Psoas muscle (tissue), 8 donors: ENCODE measurements around the gene POGZ. TPM values are rescaled to one million over a fixed set of nuclear protein-coding genes. Genes with fewer than 3 reads are reported as not detected.

Experiments
- ATAC-seq, 4 donors: fragments of 200-7000 bp; cut with Tn5 transposase; one replicate each; pipeline ENCODE4 v1.9.1; 2020; ENCODE audit warnings: moderate library complexity in 3 of 4, mild to moderate bottlenecking in 2 of 4
- DNase-seq, 2 donors: peaks; one replicate each; pipeline ENCODE4 v3.0.0-alpha.2; 2020
- H3K27ac ChIP-seq: fragments of 200-600 bp; one replicate; pipeline ENCODE4 v1.8.0; 2022
- H3K27me3 ChIP-seq, 3 donors: fragments of 200-600 bp in 1 of 3; one replicate each; pipeline versions ENCODE4 v1.6.1 to v1.8.0; 2013 to 2022; ENCODE audit warnings: low read length in 2 of 3, mild to moderate bottlenecking in 2 of 3, moderate library complexity in 1 of 3; ENCODE audit not compliant: insufficient read depth in 3 of 3
- H3K36me3 ChIP-seq, 2 donors: fragments of 200-600 bp in 1 of 2; one replicate each; pipeline versions ENCODE4 v1.6.1 to v1.8.0; 2013 to 2022; ENCODE audit warnings: low read depth in 1 of 2, mild to moderate bottlenecking in 1 of 2, moderate library complexity in 1 of 2; ENCODE audit not compliant: insufficient read depth in 1 of 2
- H3K4me1 ChIP-seq: fragments of 200-600 bp; one replicate; pipeline ENCODE4 v1.8.0; 2022
- H3K4me3 ChIP-seq: fragments of 200-600 bp; one replicate; pipeline ENCODE4 v1.8.0; 2022; ENCODE audit warnings: mild to moderate bottlenecking
- H3K9me3 ChIP-seq: fragments of 200-600 bp; one replicate; pipeline ENCODE4 v1.8.0; 2022
- WGBS, 3 donors: extraction: QIAGEN DNeasy Blood & Tissue Kit; methylation state at CpG; one replicate each; pipeline versions ENCODE4 v1.1.6 to v1.1.7; 2013; 5-methylcytosine and 5-hydroxymethylcytosine counted together
- intact Hi-C, 2 donors: fragments of 100-400 bp; cut with DNase I; formaldehyde crosslinking; loops; one replicate each; pipeline versions ENCODE4 v1.11.0 to v1.14.2; 2022
- polyA plus RNA-seq, 3 donors: library from polyadenylated mRNA; stranded (reverse); fragments of 200-250 nt; gene quantifications; one replicate each; pipeline ENCODE4 v1.2.3, GENCODE V29; 2013
- total RNA-seq, 4 donors: library from RNA; stranded (reverse); fragmentation: NEBNext Ultra II Directional in 2 of 4; extraction: Animal tissue kit (Norgen Biotek cat#: 25700) in 2 of 4; gene quantifications; one replicate each; pipeline versions ENCODE4 v1.2.1 to v1.2.4, GENCODE V29; 2021 to 2023
- TF ChIP-seq, protein P1 (sequence below): fragments of 200-600 bp; IDR thresholded peaks from one replicate; pipeline ENCODE4 v1.8.0; 2022; ENCODE audit warnings: antibody characterized with exemption
- donor health status: healthy with polysubstance abuse.
- donor health status: DM: no; HTN: no; CAD: no; lungs with moderate emphysema.
- donor health status: Bipolar disorder and iron deficiency.
- donor health status: healthy.
- donor health status: DM: yes; HTN: yes; CAD: no.
- donor health status: DM: no; HTN: no; CAD: no.
- donor health status: DM: no; HTN: no; CAD: no.
- donor health status: DM: yes; HTN: yes; CAD: no.

The POGZ gene
- total and polyA plus RNA-seq, 7 donors = 6.7 to 45.1 (median 26.5) TPM

DNA sequence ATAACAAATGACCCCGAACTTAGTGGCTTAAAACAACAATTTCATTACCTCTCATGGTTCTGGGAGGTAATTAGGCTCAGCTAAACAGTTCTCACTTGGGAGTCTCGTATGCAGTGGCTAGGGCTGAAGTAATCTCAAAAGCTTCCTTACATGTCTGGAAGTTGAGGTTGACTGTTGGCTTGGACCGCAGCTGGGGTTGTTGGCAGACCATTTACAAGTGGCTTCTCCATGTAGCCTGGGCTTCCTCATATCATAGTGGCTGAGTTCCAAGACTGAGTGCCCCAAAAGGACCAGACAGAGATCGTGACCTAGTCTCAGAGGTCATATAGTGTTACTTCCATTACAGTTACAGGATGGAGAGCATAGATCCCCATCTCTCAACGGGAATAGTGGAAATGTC is 2.4 kb upstream of the POGZ start:
- H3K27me3 ChIP-seq = no peaks in the 10 kb centered on the region
- 56 to 59% (median 59%) methylated on average over 5 of the region's 5 CpGs for WGBS, 3 donors
- no peak overlapping the region for H3K27ac ChIP-seq
- H3K9me3 ChIP-seq = no peaks in the 10 kb centered on the region
- ATAC-seq (no peak), DNase-seq (no peak)
- H3K4me1 ChIP-seq = peaks cover 6% of the 10 kb centered on the region
- no peaks in the 10 kb centered on the region for H3K36me3 ChIP-seq
- TF ChIP-seq, protein P1, sequence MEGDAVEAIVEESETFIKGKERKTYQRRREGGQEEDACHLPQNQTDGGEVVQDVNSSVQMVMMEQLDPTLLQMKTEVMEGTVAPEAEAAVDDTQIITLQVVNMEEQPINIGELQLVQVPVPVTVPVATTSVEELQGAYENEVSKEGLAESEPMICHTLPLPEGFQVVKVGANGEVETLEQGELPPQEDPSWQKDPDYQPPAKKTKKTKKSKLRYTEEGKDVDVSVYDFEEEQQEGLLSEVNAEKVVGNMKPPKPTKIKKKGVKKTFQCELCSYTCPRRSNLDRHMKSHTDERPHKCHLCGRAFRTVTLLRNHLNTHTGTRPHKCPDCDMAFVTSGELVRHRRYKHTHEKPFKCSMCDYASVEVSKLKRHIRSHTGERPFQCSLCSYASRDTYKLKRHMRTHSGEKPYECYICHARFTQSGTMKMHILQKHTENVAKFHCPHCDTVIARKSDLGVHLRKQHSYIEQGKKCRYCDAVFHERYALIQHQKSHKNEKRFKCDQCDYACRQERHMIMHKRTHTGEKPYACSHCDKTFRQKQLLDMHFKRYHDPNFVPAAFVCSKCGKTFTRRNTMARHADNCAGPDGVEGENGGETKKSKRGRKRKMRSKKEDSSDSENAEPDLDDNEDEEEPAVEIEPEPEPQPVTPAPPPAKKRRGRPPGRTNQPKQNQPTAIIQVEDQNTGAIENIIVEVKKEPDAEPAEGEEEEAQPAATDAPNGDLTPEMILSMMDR = no peak
- no peak overlapping the region for H3K4me3 ChIP-seq
- intact Hi-C loops = loop anchor here in 1 of 2 donors (10.0 kb wide), 1 partner anchor 373 kb away; the partner anchor contains the start of genes C2CD4D and RORC

GRCh38 chr1:151458802-151459330 is 428 bp downstream of the POGZ start:
- Histone ChIP-seq H3K36me3 (peaks cover 0 to 3% of the 10 kb centered on the region in 2 donors), H3K4me3 (peak overlapping the region; percentile 79), H3K4me1 (peaks cover 15% of the 10 kb centered on the region), H3K9me3 (no peaks in the 10 kb centered on the region), H3K27ac (peak overlapping the region; percentile 93), H3K27me3 (no peaks in the 10 kb centered on the region)
- peak; percentile 76 to 80 (median 78) for ATAC-seq
- TF ChIP-seq, protein P1 = no peak
- DNase-seq = peak; percentile 74 to 86
- 0% methylated on average over 24 to 75 of the region's 77 CpGs for WGBS, 3 donors
- intact Hi-C loops = loop anchor here (1.0 to 2.0 kb wide), 2 partner anchors 14 to 16 kb away; no protein-coding TSS in a partner anchor

DNA sequence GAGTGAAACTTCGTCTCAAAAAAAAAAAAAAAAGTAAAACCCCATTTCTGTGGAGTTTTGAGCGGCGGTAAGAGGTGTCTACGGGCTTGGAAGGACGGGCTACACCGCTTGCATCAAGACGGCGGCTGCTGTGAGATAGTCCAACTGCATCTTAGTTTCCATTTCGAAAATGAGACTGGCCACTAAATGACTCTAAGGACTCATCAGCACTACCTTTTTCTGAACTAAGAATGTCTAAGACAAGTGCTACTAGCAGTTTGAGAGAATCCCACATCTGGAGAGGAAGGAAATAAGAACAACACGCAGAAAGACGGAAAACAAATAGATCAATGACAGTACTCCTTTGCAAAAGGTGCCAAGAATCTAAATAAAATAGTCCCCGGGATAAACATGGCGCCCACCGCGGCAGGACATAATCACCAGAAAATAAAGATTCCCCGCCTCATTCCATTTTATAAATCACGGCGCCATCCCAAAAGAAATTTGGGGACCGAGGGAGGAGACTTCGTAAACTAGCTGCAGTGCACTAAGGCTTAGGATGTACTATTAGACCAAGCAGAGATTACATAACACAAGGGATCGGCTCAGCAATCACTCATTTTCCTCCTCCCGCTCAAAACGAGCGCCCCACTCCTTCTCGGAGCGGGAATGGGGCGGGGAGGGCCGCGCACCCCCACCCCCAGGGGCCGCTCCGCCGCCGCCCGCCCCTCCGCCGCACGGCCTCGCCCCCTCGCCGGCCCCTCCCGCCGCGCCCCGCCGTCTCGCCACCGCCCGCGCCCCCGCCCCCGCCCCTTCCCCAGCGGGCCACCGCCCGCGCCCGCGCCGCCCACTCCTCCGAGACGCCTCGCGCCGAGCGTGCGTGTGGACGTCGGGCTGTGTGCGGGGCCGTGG is 1.1 kb downstream of the POGZ start:
- TF ChIP-seq, protein P1 = no peak
- Histone ChIP-seq H3K27me3 (no peaks in the 10 kb centered on the region), H3K9me3 (no peaks in the 10 kb centered on the region), H3K4me3 (peak overlapping the region; percentile 84), H3K4me1 (peaks cover 15% of the 10 kb centered on the region), H3K27ac (peak overlapping the region; percentile 85), H3K36me3 (peaks cover 0 to 3% of the 10 kb centered on the region in 2 donors)
- ATAC-seq (peak; percentile 31 to 53 (median 40)), DNase-seq (peak; percentile 76 to 84)
- WGBS, 3 donors = 1% methylated on average over 30 to 63 of the region's 69 CpGs
- intact Hi-C loops = loop anchor here in 1 of 2 donors (2.0 kb wide), 1 partner anchor 17 kb away; no protein-coding TSS in a partner anchor

GRCh38 chr1:151455966-151456365 is 3.3 kb downstream of the POGZ start:
- intact Hi-C loops = no loop called here
- 58 to 86% (median 71%) methylated on average over 1 of the region's 1 CpG for WGBS, 3 donors

More at GRCh38 chr1:151455966-151456365, 3.3 kb downstream of the POGZ start:
- Histone ChIP-seq H3K36me3 (peaks cover 0 to 3% of the 10 kb centered on the region in 2 donors), H3K27me3 (no peaks in the 10 kb centered on the region), H3K27ac (peak overlapping the region; percentile 8), H3K4me3 (no peak overlapping the region), H3K9me3 (no peaks in the 10 kb centered on the region), H3K4me1 (peaks cover 15% of the 10 kb centered on the region)
- no peak for DNase-seq
- no peak for ATAC-seq
- TF ChIP-seq, protein P1 = no peak
